Mesenchymal stem cell (in vitro differentiated cells and primary cell): ENCODE measurements around the gene PITPNC1.

Experiments
- DNase-seq: peaks from one replicate; pipeline ENCODE4 v3.0.0-alpha.2; 2013
- H2AFZ ChIP-seq: one replicate; pipeline ENCODE4 v1.6.1; 2013; ENCODE audit warnings: low read depth, mild to moderate bottlenecking, control low read depth, inconsistent platforms, low read length, moderate library complexity
- H2AK5ac ChIP-seq: 2 replicates; pipeline ENCODE4 v1.6.1; 2013; ENCODE audit warnings: low read length, moderate library complexity, mild to moderate bottlenecking, inconsistent platforms; ENCODE audit not compliant: severe bottlenecking
- H2BK120ac ChIP-seq: one replicate; pipeline ENCODE4 v1.6.1; 2013; ENCODE audit warnings: low read depth, mild to moderate bottlenecking, inconsistent platforms, low read length, moderate library complexity
- H2BK12ac ChIP-seq, 2 experiments: one replicate each; pipeline ENCODE4 v1.6.1; 2013; ENCODE audit warnings: inconsistent platforms in 2 of 2, low read length in 2 of 2, mild to moderate bottlenecking in 2 of 2, moderate library complexity in 2 of 2, control low read depth in 1 of 2
- H2BK15ac ChIP-seq: one replicate; pipeline ENCODE4 v1.6.1; 2013; ENCODE audit warnings: mild to moderate bottlenecking, low read depth, inconsistent platforms; ENCODE audit not compliant: poor library complexity, severe bottlenecking
- H2BK5ac ChIP-seq: 2 replicates; pipeline ENCODE4 v1.6.1; 2013; ENCODE audit warnings: low read depth, mild to moderate bottlenecking, low read length, control low read depth, inconsistent platforms; ENCODE audit not compliant: poor library complexity, severe bottlenecking
- H3K14ac ChIP-seq, 2 experiments: one replicate each; pipeline ENCODE4 v1.6.1; 2013; ENCODE audit warnings: inconsistent platforms in 2 of 2, low read length in 2 of 2, control low read depth in 1 of 2, mild to moderate bottlenecking in 1 of 2, moderate library complexity in 1 of 2
- H3K18ac ChIP-seq, 2 experiments: one replicate each; pipeline ENCODE4 v1.6.1; 2013; ENCODE audit warnings: inconsistent platforms in 2 of 2, low read length in 2 of 2, control low read depth in 1 of 2, low read depth in 1 of 2, mild to moderate bottlenecking in 1 of 2
- H3K23ac ChIP-seq, 2 experiments: one replicate each; pipeline ENCODE4 v1.6.1; 2013; ENCODE audit warnings: inconsistent platforms in 2 of 2, low read length in 2 of 2, mild to moderate bottlenecking in 2 of 2, moderate library complexity in 2 of 2, control low read depth in 1 of 2
- H3K27ac ChIP-seq: 2 replicates; pipeline ENCODE4 v1.5.1; 2013; ENCODE audit warnings: mild to moderate bottlenecking, moderate library complexity, low read length, control low read depth, inconsistent platforms; ENCODE audit not compliant: poor library complexity, severe bottlenecking
- H3K27me3 ChIP-seq, 2 experiments: 2 replicates each; pipeline versions ENCODE4 v1.6.1 to v1.7.0; 2013; ENCODE audit warnings: low read length in 2 of 2, mild to moderate bottlenecking in 2 of 2, moderate library complexity in 2 of 2, control low read depth in 1 of 2, inconsistent platforms in 1 of 2; ENCODE audit not compliant: control insufficient read depth in 1 of 2, insufficient read depth in 1 of 2
- H3K36me3 ChIP-seq, 2 experiments: 2 replicates each; pipeline versions ENCODE4 v1.6.1 to v1.7.0; 2013; ENCODE audit warnings: low read length in 2 of 2, control low read depth in 1 of 2, inconsistent platforms in 1 of 2, low read depth in 1 of 2, mild to moderate bottlenecking in 1 of 2; ENCODE audit not compliant: insufficient read depth in 2 of 2, control insufficient read depth in 1 of 2
- H3K4ac ChIP-seq, 2 experiments: one replicate each; pipeline ENCODE4 v1.6.1; 2013; ENCODE audit warnings: inconsistent platforms in 2 of 2, low read length in 2 of 2, mild to moderate bottlenecking in 2 of 2, moderate library complexity in 2 of 2, control low read depth in 1 of 2, low read depth in 1 of 2
- H3K4me1 ChIP-seq: 2 replicates; pipeline ENCODE4 v1.6.1; 2013; ENCODE audit warnings: low read depth, low read length, control low read depth; ENCODE audit not compliant: control insufficient read depth, insufficient read depth
- H3K4me2 ChIP-seq: 2 replicates; pipeline ENCODE4 v1.6.1; 2013; ENCODE audit warnings: low read length, mild to moderate bottlenecking, inconsistent platforms; ENCODE audit not compliant: poor library complexity, severe bottlenecking
- H3K4me3 ChIP-seq, 2 experiments: 2 replicates each; pipeline versions ENCODE4 v1.5.1 to v1.7.0; 2013; ENCODE audit warnings: low read length in 2 of 2, mild to moderate bottlenecking in 2 of 2, control low read depth in 1 of 2, low read depth in 1 of 2; ENCODE audit not compliant: insufficient read depth in 1 of 2
- H3K79me1 ChIP-seq: replicated peaks from 2 replicates; pipeline ENCODE4 v1.6.1; 2013; ENCODE audit warnings: mild to moderate bottlenecking, control low read depth, low read length, inconsistent platforms; ENCODE audit not compliant: poor library complexity, severe bottlenecking
- H3K9ac ChIP-seq: 2 replicates; pipeline ENCODE4 v1.7.0; 2013; ENCODE audit warnings: mild to moderate bottlenecking, low read length, moderate library complexity
- H3K9me3 ChIP-seq: 2 replicates; pipeline ENCODE4 v1.7.0; 2013; ENCODE audit warnings: mild to moderate bottlenecking, low read length; ENCODE audit not compliant: control insufficient read depth
- H4K8ac ChIP-seq: one replicate; pipeline ENCODE4 v1.6.1; 2013; ENCODE audit warnings: inconsistent platforms, mild to moderate bottlenecking, low read length, moderate library complexity
- H4K91ac ChIP-seq: one replicate; pipeline ENCODE4 v1.6.1; 2013; ENCODE audit warnings: mild to moderate bottlenecking, low read length, inconsistent platforms
- WGBS: methylation state at CpG from one replicate; pipeline ENCODE4 v1.1.7; 2013; ENCODE audit warnings: mixed read lengths; 5-methylcytosine and 5-hydroxymethylcytosine counted together

The PITPNC1 gene

DNA sequence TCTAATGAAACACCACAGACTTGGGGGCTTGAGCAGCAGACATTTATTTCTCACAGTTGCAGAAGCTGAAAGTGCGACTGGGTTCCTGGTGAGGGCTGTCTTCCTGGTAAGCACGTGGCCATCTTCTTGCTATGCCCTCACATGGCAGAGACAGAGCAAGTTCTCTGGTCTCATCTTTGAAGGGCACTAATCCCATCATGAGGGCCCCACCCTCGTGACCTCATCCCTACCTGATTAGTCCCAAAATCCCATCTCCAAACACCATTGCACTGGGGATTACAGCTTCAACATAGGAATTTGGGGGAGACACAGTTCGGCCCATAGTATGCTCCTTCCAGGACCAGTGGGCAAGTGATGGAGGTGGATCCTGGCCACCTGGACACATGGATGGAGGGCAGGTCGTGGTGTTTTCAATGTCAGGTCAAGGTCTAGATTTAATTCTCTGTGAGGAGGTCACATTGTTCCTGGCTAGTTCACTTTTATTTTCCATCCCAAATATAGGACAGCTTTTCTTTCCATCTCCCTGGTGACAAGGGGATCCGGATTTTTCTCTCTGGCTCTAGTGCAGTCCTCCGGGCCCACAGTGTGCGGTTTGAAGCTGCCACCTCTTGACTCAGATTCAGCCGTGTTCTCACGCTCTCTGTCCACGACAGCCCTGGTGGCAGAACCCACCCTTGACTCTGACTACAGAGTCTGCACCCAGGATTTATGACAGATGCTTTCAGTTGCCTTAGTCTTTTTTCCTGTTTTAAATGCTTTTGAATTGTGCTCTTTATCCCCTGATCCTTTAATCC, 180.2 kb downstream of the PITPNC1 start:
- Histone ChIP-seq H4K8ac (no peak overlapping the region), H2BK120ac (no peak overlapping the region), H3K36me3 (peaks cover 0 to 7% of the 10 kb centered on the region in 2 experiments), H3K9me3 (no peaks in the 10 kb centered on the region), H4K91ac (no peak overlapping the region), H3K4me3 (no peak overlapping the region), H3K18ac (no peak overlapping the region), H3K9ac (no peak overlapping the region), H3K27me3 (no peaks in the 10 kb centered on the region), H2AFZ (no peak overlapping the region), H3K27ac (no peak overlapping the region), H2BK15ac (peak overlapping the region; percentile 56), H3K4me1 (no peaks in the 10 kb centered on the region), H2AK5ac (no peak overlapping the region), H3K4ac (no peak overlapping the region), H3K79me1 (no peaks in the 10 kb centered on the region), H3K4me2 (no peak overlapping the region), H2BK5ac (no peak overlapping the region), H2BK12ac (no peak overlapping the region), H3K14ac (no peak overlapping the region), H3K23ac (no peak overlapping the region)
- peak; percentile 24 for DNase-seq
- 87% methylated on average over 10 of the region's 11 CpGs for WGBS

DNA sequence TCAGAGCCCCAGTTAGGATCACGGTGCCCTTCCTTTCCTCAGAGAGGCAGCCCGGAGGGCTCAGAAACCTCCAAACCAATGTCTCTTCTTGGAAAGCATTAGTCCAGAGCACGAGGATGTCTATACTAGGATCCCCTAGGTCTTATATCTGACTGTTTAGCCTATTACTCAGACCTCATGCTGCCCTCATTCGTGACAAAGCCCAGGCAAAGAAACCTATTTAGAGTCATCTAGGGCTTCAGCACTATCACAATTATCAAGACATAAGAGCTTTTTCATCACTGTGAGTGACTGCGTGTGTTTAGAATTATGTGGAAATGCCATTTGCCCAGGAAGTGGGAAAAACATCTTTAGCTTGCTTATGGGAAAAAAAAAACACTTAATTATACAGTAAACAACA, 180.8 kb downstream of the PITPNC1 start:
- Histone ChIP-seq H3K4ac (no peak overlapping the region), H4K8ac (no peak overlapping the region), H3K4me2 (no peak overlapping the region), H3K14ac (no peak overlapping the region), H2BK15ac (peak overlapping the region; percentile 64), H3K4me1 (no peaks in the 10 kb centered on the region), H2BK120ac (no peak overlapping the region), H4K91ac (no peak overlapping the region), H3K27me3 (no peaks in the 10 kb centered on the region), H3K4me3 (no peak overlapping the region), H2AFZ (no peak overlapping the region), H3K18ac (no peak overlapping the region), H3K9me3 (no peaks in the 10 kb centered on the region), H3K36me3 (peaks cover 0 to 7% of the 10 kb centered on the region in 2 experiments), H3K27ac (no peak overlapping the region), H2BK5ac (no peak overlapping the region), H3K79me1 (no peaks in the 10 kb centered on the region), H2BK12ac (no peak overlapping the region), H3K9ac (no peak overlapping the region), H2AK5ac (no peak overlapping the region), H3K23ac (no peak overlapping the region)
- WGBS, result 73% methylated on average over 3 of the region's 5 CpGs
- DNase-seq, result peak; percentile 77

DNA sequence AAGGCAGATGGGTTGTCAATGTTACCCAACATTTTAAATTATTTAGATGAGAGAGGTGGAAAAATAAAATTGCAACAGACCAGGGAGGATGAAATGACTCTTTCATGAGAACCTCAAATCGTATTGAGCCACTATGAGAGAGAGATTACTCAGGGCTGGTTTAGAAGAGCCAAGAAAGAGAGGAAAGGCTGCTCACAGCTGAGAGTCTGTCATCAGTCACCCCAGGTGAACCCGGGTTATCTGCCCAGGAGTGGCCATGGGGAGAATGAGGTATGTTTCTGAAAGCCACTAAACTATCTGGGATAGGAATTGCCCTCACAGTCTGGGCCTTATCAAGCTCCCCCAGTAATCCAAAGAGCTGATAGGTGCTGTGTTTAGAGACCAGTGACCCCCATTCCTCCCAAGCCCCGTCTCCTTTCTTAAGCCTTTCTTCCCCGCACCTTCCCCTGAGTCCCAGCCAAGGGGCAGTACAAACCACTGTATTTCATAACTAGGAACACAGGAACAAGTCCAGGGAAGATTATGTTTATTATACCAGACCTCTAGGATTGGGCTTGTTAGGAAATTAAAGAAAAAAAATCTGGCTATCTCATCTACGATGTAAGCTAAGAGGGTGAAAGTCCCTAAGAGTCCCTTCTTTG, 181.8 kb downstream of the PITPNC1 start:
- no peak overlapping the region for H3K4me3 ChIP-seq
- no peak overlapping the region for H2AK5ac ChIP-seq
- H3K18ac ChIP-seq, result no peak overlapping the region
- H2BK5ac ChIP-seq, result no peak overlapping the region
- no peak overlapping the region for H2BK12ac ChIP-seq
- no peak overlapping the region for H3K4me2 ChIP-seq
- no peak overlapping the region for H3K14ac ChIP-seq
- no peak overlapping the region for H4K91ac ChIP-seq
- WGBS, result 97% methylated on average over 4 of the region's 5 CpGs
- no peak overlapping the region for H2BK120ac ChIP-seq
- no peak overlapping the region for H2BK15ac ChIP-seq
- H3K23ac ChIP-seq, result no peak overlapping the region
- no peak overlapping the region for H4K8ac ChIP-seq
- no peak overlapping the region for H3K27ac ChIP-seq
- H3K9ac ChIP-seq, result peak overlapping the region; percentile 34
- no peak overlapping the region for H3K4ac ChIP-seq
- H3K4me1 ChIP-seq, result no peaks in the 10 kb centered on the region
- no peak overlapping the region for H2AFZ ChIP-seq
- DNase-seq, result peak; percentile 36
- H3K36me3 ChIP-seq, result peaks cover 3 to 7% of the 10 kb centered on the region in 2 experiments
- no peaks in the 10 kb centered on the region for H3K27me3 ChIP-seq
- no peaks in the 10 kb centered on the region for H3K9me3 ChIP-seq
- no peaks in the 10 kb centered on the region for H3K79me1 ChIP-seq

DNA sequence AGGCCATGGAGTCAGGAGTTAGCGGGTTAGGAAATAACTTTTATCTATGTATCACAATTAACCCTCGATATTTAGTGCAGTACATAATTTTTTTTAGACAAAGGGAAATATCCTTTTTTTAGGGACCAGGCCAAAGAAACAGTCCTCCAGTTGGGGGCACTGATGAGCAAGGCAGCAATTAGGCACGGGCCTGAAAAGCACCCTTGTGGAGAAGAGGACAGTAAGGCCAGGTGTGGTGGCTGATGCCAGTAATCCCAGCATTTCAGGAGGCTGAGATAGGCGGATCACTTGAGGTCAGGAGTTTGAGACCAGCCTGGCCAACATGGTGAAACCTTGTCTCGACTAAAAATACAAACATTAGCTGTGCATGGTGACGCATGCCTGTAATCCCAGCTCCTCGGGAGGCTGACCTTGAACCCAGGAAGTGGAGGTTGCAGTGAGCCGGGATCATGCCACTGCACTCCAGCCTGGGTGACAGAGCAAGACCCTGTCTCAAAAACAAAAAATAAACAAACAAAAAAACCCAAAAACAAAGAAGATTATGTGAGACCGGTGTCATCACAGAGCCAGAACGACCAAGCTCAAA, 182.4 kb downstream of the PITPNC1 start:
- Histone ChIP-seq H3K4me1 (no peaks in the 10 kb centered on the region), H3K23ac (no peak overlapping the region), H3K27ac (no peak overlapping the region), H3K4me3 (no peak overlapping the region), H2BK12ac (no peak overlapping the region), H2AFZ (no peak overlapping the region), H3K9ac (no peak overlapping the region), H3K9me3 (no peaks in the 10 kb centered on the region), H3K14ac (no peak overlapping the region), H2BK5ac (no peak overlapping the region), H3K4me2 (no peak overlapping the region), H2AK5ac (no peak overlapping the region), H2BK120ac (no peak overlapping the region), H2BK15ac (no peak overlapping the region), H3K27me3 (no peaks in the 10 kb centered on the region), H3K79me1 (no peaks in the 10 kb centered on the region), H3K36me3 (peaks cover 3 to 7% of the 10 kb centered on the region in 2 experiments), H4K8ac (no peak overlapping the region), H3K4ac (no peak overlapping the region), H3K18ac (no peak overlapping the region), H4K91ac (no peak overlapping the region)
- WGBS, result 83% methylated on average over 6 of the region's 10 CpGs
- DNase-seq, result no peak
